SIG-M5 (cell line): ENCODE results near the gene SOAT2.
"Not testable (repeated sequence)": the region's sequence is repeated elsewhere in the genome, so short reads cannot be mapped to it uniquely, and the experiment has no call there.

ENCODE experiments used
- DNase-seq: peaks from one replicate; lab custom pipeline; 2025; lab: John Stamatoyannopoulos, UW

Gene SOAT2

GRCh38 chr12:53079226-53080117 is 23.8 kb upstream of the SOAT2 start, which contains the start of gene SPRYD3:
Gene SPRYD3 (minus strand): TSS chr12:53079390. CDS start chr12:53079333, 57 bp downstream.
- DNase-seq, result peak; percentile 69

GRCh38 chr12:53082637-53083175 is 20.6 kb upstream of the SOAT2 start:
- no peak for DNase-seq

GRCh38 chr12:53086361-53086760 is 16.9 kb upstream of the SOAT2 start:
- no peak for DNase-seq

- no peak for DNase-seq
Measured at GRCh38 chr12:53090105-53090504, 13.2 kb upstream of the SOAT2 start.

- no peak for DNase-seq
Measured at GRCh38 chr12:53090554-53090953, 12.7 kb upstream of the SOAT2 start.

- no peak for DNase-seq
Measured at GRCh38 chr12:53091756-53092155, 11.5 kb upstream of the SOAT2 start.

- DNase-seq, result no peak
Measured at GRCh38 chr12:53093777-53094393, 9.4 kb upstream of the SOAT2 start.

- DNase-seq, result no peak
Measured at GRCh38 chr12:53094394-53094787, 8.9 kb upstream of the SOAT2 start.

- DNase-seq, result not testable (repeated sequence)
Measured at GRCh38 chr12:53094796-53095595, 8.3 kb upstream of the SOAT2 start.

- not testable (repeated sequence) for DNase-seq
Measured at GRCh38 chr12:53095596-53095895, 7.7 kb upstream of the SOAT2 start.

- DNase-seq, result no peak
Measured at GRCh38 chr12:53096089-53096741, 7.1 kb upstream of the SOAT2 start.

GRCh38 chr12:53096759-53097158 is 6.5 kb upstream of the SOAT2 start:
- DNase-seq, result no peak

GRCh38 chr12:53097207-53097563 is 6.1 kb upstream of the SOAT2 start:
- no peak for DNase-seq

GRCh38 chr12:53097564-53098353 is 5.5 kb upstream of the SOAT2 start, which contains the start of gene IGFBP6:
Gene IGFBP6 (plus strand): TSS chr12:53097667. CDS start chr12:53097718, 51 bp downstream.
- DNase-seq, result no peak

- DNase-seq, result no peak
Measured at GRCh38 chr12:53098354-53098981, 4.8 kb upstream of the SOAT2 start.

- peak; percentile 34 for DNase-seq
Measured at GRCh38 chr12:53099071-53099882, 4.0 kb upstream of the SOAT2 start.

- DNase-seq, result no peak
Measured at GRCh38 chr12:53100466-53101151, 2.7 kb upstream of the SOAT2 start.

- no peak for DNase-seq
Measured at GRCh38 chr12:53101266-53101665, 2.0 kb upstream of the SOAT2 start.
